HG03520 (cell line): Measurements from ENCODE around the gene GLE1.

Experiments used
- ATAC-seq: cut with Tn5 transposase; IDR thresholded peaks from one replicate; pipeline ENCODE4 v1.9.1; 2021; ENCODE audit warnings: mild to moderate bottlenecking, moderate library complexity; ENCODE audit not compliant: unreplicated experiment

Gene GLE1

GRCh38 chr9:128587453-128587852 lies 82.9 kb downstream of the GLE1 start:
- ATAC-seq: no peak

- no peak for ATAC-seq
Measured at GRCh38 chr9:128588581-128589233, 84.2 kb downstream of the GLE1 start.
